Right atrium auricular region (tissue), 2 donors: ENCODE data around the gene PLA2G6. TPM values are rescaled to one million over a fixed set of nuclear protein-coding genes. Genes with fewer than 3 reads are reported as not detected.

Experiments
- DNase-seq: peaks from one replicate; pipeline ENCODE4 v3.0.0-alpha.2; 2019; ENCODE audit warnings: low spot score
- H3K27ac ChIP-seq, 2 donors: fragments of 200-600 bp; sonication (generic); 1 replicate in 1 of 2; 2 replicates in 1 of 2; pipeline ENCODE4 v1.5.1; 2016 to 2019
- H3K27me3 ChIP-seq, 2 donors: fragments of 200-600 bp; sonication (generic); one replicate each; pipeline versions ENCODE4 v1.5.1 to v1.6.0; 2017 to 2019
- H3K36me3 ChIP-seq: fragments of 200-600 bp; sonication (generic); one replicate; pipeline ENCODE4 v1.5.1; 2016
- H3K4me1 ChIP-seq, 2 donors: fragments of 200-600 bp; sonication (generic); one replicate each; pipeline versions ENCODE4 v1.5.1 to v1.6.0; 2017 to 2019
- H3K4me3 ChIP-seq, 2 donors: fragments of 200-600 bp; sonication (generic); 1 replicate in 1 of 2; 2 replicates in 1 of 2; pipeline ENCODE4 v1.5.1; 2017 to 2019; ENCODE audit warnings: mild to moderate bottlenecking in 1 of 2, moderate library complexity in 1 of 2
- H3K9me3 ChIP-seq, 2 donors: fragments of 200-600 bp; sonication (generic); one replicate each; pipeline ENCODE4 v1.5.1; 2019
- total RNA-seq, 2 donors: library from RNA; depleted of rRNA; stranded (reverse); fragments of >200 nt; gene quantifications; one replicate each; pipeline ENCODE4 v1.1.0, GENCODE V29; 2016
- TF ChIP-seq, protein P1 (sequence below), 2 donors: fragments of 200-600 bp; sonication (generic); IDR thresholded peaks; one replicate each; pipeline ENCODE4 v1.5.1; 2019; ENCODE audit warnings: antibody characterized with exemption in 2 of 2

The PLA2G6 gene
- total RNA-seq, 2 donors from 2014 or later = 9.0 to 15.6 TPM

DNA sequence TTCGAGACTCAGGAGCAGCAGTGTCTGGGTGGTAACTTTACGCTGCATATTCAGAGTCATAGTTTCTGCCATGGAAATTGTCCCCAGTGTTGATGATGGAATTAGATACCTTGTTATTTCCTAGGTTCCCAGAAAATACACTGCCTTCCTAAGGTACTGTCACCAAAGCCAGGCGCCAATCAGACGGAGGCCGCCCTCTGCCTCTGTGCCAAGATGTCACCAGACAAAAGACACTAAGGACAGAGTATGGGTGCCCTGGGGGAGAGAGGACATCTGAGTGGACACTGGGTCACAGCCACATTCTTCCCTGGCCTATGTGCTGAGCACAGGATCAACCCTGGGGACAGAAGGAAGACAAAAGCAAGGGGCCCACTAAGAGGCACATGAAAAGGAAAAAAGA is 11.2 kb downstream of the PLA2G6 start:
- no peaks in the 10 kb centered on the region for H3K36me3 ChIP-seq
- TF ChIP-seq, protein P1, sequence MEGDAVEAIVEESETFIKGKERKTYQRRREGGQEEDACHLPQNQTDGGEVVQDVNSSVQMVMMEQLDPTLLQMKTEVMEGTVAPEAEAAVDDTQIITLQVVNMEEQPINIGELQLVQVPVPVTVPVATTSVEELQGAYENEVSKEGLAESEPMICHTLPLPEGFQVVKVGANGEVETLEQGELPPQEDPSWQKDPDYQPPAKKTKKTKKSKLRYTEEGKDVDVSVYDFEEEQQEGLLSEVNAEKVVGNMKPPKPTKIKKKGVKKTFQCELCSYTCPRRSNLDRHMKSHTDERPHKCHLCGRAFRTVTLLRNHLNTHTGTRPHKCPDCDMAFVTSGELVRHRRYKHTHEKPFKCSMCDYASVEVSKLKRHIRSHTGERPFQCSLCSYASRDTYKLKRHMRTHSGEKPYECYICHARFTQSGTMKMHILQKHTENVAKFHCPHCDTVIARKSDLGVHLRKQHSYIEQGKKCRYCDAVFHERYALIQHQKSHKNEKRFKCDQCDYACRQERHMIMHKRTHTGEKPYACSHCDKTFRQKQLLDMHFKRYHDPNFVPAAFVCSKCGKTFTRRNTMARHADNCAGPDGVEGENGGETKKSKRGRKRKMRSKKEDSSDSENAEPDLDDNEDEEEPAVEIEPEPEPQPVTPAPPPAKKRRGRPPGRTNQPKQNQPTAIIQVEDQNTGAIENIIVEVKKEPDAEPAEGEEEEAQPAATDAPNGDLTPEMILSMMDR (IDR thresholded peaks at IDR 0.05) = no peak
- H3K27me3 ChIP-seq = no peaks in the 10 kb centered on the region
- H3K4me3 ChIP-seq = no peak overlapping the region
- peak overlapping the region; percentile 81 to 88 for H3K27ac ChIP-seq
- H3K9me3 ChIP-seq = no peaks in the 10 kb centered on the region
- H3K4me1 ChIP-seq = peaks cover 0 to 55% of the 10 kb centered on the region in 2 donors
- no peak for DNase-seq

DNA sequence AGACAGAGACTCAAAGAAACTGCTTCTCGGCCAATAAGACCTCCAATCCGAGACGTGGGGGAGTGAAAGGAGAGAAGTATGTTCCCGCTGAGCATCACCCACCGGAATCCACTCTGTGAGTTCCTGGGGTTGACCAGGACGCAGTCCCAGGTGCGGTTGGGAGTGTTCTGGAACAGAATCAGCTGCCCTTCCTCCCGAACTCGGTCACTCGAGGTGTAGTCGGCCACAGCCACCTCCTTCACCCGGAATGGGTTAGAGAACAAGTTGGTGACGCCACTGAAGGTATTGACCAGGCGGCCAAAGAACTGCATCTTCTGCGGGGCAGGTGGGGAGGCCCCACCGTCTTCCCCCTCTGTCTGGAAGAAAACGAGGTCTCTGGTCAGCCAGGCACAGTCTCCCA is 12.5 kb downstream of the PLA2G6 start:
- Histone ChIP-seq H3K27me3 (no peaks in the 10 kb centered on the region), H3K4me1 (peaks cover 0 to 51% of the 10 kb centered on the region in 2 donors), H3K9me3 (no peaks in the 10 kb centered on the region), H3K27ac (peak overlapping the region; percentile 76 to 88), H3K36me3 (no peaks in the 10 kb centered on the region), H3K4me3 (no peak overlapping the region)
- TF ChIP-seq, protein P1 (IDR thresholded peaks at IDR 0.05) = no peak
- DNase-seq = no peak

DNA sequence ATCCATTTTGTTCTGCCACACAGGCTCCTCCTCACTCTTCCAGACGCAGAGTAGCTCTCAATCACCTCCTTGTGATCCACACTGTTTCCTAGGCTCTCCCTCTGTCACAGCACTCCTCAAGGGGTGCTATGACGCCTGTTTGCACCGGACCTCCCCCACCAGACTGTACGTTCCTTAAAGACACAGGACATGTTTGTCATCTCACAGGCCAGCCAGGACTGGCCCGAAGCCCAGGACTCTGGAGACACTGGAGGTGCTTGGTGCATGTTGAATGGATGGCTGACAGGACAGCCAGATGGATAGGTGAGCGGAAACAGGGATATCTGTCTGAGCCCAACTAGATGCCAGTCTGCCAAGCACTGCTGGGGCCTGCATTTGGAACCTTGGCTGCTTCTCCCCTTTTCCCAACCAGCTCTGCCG is 13.6 kb downstream of the PLA2G6 start:
- H3K9me3 ChIP-seq = no peaks in the 10 kb centered on the region
- H3K27ac ChIP-seq = peak overlapping the region; percentile 76 to 88
- no peak overlapping the region for H3K4me3 ChIP-seq
- no peak for DNase-seq
- H3K36me3 ChIP-seq = no peaks in the 10 kb centered on the region
- peaks cover 0 to 55% of the 10 kb centered on the region in 2 donors for H3K4me1 ChIP-seq
- TF ChIP-seq, protein P1 (IDR thresholded peaks at IDR 0.05) = no peak
- no peaks in the 10 kb centered on the region for H3K27me3 ChIP-seq

DNA sequence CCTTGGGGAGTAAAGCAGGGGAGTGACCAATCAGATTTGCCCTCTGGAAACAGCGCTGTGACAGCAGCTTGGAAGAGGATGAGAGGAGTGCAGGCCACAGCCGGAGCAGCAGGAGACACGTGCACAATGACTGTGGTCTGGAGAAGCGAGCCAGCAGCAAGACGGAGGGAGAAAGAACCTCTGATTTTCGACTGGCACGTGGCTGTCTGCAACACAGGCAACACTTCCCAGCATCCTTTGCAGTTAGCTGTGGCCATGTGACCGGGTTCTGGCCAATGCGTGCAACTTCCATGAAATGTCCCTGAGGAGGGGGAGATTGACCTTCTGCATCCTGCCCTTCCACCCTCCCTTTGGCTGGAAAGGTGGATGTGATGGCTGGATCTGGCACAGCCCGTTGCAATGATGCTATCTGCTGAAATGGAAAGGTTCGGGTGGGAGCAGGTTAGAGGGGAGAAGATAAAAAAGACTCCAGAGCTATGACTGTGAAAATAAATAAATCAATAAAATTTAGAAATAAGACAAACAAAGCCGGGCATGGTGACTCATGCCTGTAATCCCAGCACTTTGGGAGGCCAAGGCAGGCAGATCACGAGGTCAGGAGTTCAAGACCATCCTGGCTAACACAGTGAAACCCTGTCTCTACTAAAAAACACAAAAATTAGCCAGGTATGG is 15.6 kb downstream of the PLA2G6 start:
- H3K4me1 ChIP-seq = peaks cover 0 to 48% of the 10 kb centered on the region in 2 donors
- no peaks in the 10 kb centered on the region for H3K9me3 ChIP-seq
- H3K36me3 ChIP-seq = no peaks in the 10 kb centered on the region
- TF ChIP-seq, protein P1 (IDR thresholded peaks at IDR 0.05) = no peak
- DNase-seq = no peak
- no peaks in the 10 kb centered on the region for H3K27me3 ChIP-seq
- no peak overlapping the region for H3K27ac ChIP-seq
- no peak overlapping the region for H3K4me3 ChIP-seq

DNA sequence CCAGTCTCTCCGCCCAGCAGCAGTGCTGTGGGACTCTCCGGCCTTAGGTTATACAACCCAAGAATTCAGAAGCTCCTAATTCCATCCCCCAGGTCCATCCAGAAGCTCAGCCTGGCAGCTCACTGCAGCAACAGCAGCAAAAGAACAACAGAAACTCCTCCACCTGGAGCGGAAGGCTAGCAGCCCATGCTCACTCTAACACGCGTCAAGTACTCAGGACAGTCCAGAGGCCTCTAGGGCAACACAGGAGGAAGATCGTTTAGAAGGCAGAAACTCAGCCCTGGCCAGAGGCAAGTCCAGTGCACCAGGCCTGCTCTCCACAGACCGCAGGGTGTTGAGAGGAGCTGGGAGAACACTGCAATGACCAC is 17.1 kb downstream of the PLA2G6 start:
- DNase-seq = no peak
- TF ChIP-seq, protein P1 (IDR thresholded peaks at IDR 0.05) = no peak
- H3K27me3 ChIP-seq = no peaks in the 10 kb centered on the region
- H3K4me3 ChIP-seq = no peak overlapping the region
- H3K9me3 ChIP-seq = no peaks in the 10 kb centered on the region
- peaks cover 0 to 36% of the 10 kb centered on the region in 2 donors for H3K4me1 ChIP-seq
- peak overlapping the region; percentile 46 to 70 for H3K27ac ChIP-seq
- no peaks in the 10 kb centered on the region for H3K36me3 ChIP-seq
